BE2C (cell line): ENCODE results near the gene TERT.

ENCODE experiments used
- DNase-seq: peaks from one replicate; pipeline ENCODE4 v3.0.0-alpha.2; 2020
- H3K27me3 ChIP-seq: fragments of 250-450 bp; sonication (Bioruptor Pico); 2 replicates; pipeline ENCODE4 v1.5.1; 2020; ENCODE audit warnings: mild to moderate bottlenecking
- H3K36me3 ChIP-seq: fragments of 250-450 bp; sonication (Bioruptor Pico); 2 replicates; pipeline ENCODE4 v1.5.1; 2020; ENCODE audit warnings: mild to moderate bottlenecking
- H3K4me1 ChIP-seq: fragments of 250-450 bp; sonication (Bioruptor Pico); 2 replicates; pipeline ENCODE4 v1.5.1; 2020
- H3K4me3 ChIP-seq: 2 replicates; pipeline ENCODE4 v1.5.1; 2011; ENCODE audit warnings: low read depth, low read length
- H3K9me3 ChIP-seq: fragments of 250-450 bp; sonication (Bioruptor Pico); 2 replicates; pipeline ENCODE4 v1.5.1; 2020
- TF ChIP-seq, protein P1 (sequence below): IDR thresholded peaks from 2 replicates; pipeline ENCODE4 v1.5.1; 2012; ENCODE audit warnings: mild to moderate bottlenecking, low read depth, low read length

Gene TERT

DNA sequence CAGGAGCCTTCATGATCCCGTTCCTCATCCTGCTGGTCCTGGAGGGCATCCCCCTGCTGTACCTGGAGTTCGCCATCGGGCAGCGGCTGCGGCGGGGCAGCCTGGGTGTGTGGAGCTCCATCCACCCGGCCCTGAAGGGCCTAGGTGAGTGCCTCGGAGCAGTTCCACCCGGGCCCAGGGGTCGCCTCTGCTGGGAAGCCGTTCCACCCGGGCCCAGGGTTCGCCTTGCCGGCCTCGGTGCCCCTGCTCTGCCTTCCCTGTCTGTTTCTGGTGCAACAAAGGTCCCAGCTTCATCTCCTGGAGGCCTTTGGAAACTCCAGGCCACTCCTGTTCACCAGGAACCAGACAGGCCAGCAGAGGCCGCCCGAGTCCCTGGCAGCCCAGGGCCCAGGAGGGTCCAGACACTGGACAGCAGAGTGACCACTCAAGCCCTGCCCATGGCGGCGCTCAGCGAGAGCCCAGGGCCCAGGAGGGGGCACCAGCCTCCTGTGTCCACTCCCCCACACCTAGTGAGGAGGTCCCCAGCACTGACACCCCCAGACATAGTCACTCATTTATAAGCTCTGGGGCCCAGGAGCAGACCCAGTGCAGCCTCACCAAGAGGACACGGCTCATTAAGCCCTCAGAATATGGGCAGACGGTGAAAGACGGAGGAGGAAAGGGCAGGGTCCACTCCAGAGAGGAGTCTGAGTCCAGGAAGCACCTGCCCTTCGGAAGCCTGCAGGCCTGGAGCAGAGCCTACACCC lies 86.0 kb downstream of the TERT start:
- H3K36me3 ChIP-seq = no peaks in the 10 kb centered on the region
- no peak overlapping the region for H3K4me3 ChIP-seq
- H3K4me1 ChIP-seq = peaks cover 3% of the 10 kb centered on the region; the same call in 1 of the 2 replicates
- H3K27me3 ChIP-seq = no peaks in the 10 kb centered on the region
- no peak for DNase-seq
- H3K9me3 ChIP-seq = no peaks in the 10 kb centered on the region
- TF ChIP-seq, protein P1, sequence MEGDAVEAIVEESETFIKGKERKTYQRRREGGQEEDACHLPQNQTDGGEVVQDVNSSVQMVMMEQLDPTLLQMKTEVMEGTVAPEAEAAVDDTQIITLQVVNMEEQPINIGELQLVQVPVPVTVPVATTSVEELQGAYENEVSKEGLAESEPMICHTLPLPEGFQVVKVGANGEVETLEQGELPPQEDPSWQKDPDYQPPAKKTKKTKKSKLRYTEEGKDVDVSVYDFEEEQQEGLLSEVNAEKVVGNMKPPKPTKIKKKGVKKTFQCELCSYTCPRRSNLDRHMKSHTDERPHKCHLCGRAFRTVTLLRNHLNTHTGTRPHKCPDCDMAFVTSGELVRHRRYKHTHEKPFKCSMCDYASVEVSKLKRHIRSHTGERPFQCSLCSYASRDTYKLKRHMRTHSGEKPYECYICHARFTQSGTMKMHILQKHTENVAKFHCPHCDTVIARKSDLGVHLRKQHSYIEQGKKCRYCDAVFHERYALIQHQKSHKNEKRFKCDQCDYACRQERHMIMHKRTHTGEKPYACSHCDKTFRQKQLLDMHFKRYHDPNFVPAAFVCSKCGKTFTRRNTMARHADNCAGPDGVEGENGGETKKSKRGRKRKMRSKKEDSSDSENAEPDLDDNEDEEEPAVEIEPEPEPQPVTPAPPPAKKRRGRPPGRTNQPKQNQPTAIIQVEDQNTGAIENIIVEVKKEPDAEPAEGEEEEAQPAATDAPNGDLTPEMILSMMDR = no peak

- H3K9me3 ChIP-seq = no peaks in the 10 kb centered on the region
- no peak for DNase-seq
- TF ChIP-seq, protein P1 = no peak
- H3K27me3 ChIP-seq = no peaks in the 10 kb centered on the region
- H3K4me1 ChIP-seq = peaks cover 3% of the 10 kb centered on the region; the same call in 1 of the 2 replicates
- H3K4me3 ChIP-seq = no peak overlapping the region
- no peaks in the 10 kb centered on the region for H3K36me3 ChIP-seq
These were observed 86.6 kb downstream of the TERT start for GRCh38 chr5:1208221-1208742.

- H3K36me3 ChIP-seq = no peaks in the 10 kb centered on the region
- TF ChIP-seq, protein P1 = no peak
- no peaks in the 10 kb centered on the region for H3K27me3 ChIP-seq
- H3K4me3 ChIP-seq = no peak overlapping the region
- no peaks in the 10 kb centered on the region for H3K9me3 ChIP-seq
- no peak for DNase-seq
- peaks cover 3% of the 10 kb centered on the region; the same call in 1 of the 2 replicates for H3K4me1 ChIP-seq
These were observed 87.3 kb downstream of the TERT start for GRCh38 chr5:1207555-1207954.

- H3K36me3 ChIP-seq = no peaks in the 10 kb centered on the region
- TF ChIP-seq, protein P1 = no peak
- peaks cover 3% of the 10 kb centered on the region; the same call in 1 of the 2 replicates for H3K4me1 ChIP-seq
- no peak overlapping the region for H3K4me3 ChIP-seq
- no peaks in the 10 kb centered on the region for H3K27me3 ChIP-seq
- no peak for DNase-seq
- no peaks in the 10 kb centered on the region for H3K9me3 ChIP-seq
These were observed 88.1 kb downstream of the TERT start for GRCh38 chr5:1206521-1207412.

DNA sequence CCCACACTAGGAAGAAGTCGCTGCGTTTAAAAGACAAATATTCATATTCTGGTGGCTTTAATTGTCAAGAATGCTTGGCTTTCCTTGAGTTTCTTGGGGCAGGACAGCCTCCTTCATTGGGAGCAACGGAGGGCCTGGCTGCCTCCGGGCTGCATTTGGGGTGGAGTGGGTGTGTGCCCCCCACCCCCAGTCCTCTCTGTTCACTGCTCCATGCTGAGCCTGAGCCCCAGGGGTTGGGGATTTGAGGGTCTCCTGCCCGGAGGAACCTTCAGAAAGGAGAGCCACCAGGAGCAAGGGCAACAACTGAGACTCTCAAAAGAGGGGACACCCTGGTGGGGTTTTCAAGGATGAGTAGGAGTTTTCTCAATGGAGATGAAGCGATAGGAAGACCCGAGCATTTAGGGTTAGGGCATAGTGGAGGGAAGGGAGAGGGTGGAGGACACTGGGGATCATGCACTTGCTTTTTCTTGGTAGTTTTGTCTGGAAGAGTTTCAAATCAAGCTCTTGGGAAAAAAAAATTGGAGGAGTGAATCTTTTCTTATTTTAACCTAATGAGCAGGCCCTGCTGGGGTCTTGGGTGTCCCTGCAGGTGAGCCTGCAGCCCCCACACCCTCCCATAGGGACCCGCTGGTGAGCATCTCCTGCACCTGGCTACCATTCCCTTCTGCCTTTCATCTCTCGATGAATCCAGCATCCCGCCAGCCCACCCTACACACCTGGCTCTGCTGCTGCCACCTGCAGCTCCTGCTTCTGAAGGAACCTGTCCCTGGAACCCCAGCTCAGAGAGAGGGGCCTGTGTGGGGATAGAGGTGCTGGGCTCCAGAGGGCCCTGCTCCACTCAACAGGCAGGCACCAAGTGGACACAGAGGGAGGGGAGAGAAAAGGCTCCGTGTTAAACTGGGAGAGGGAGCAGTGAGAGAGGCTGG lies 89.3 kb downstream of the TERT start:
- DNase-seq = no peak
- Histone ChIP-seq H3K4me3 (no peak overlapping the region), H3K9me3 (no peaks in the 10 kb centered on the region), H3K4me1 (peaks cover 11% of the 10 kb centered on the region), H3K36me3 (no peaks in the 10 kb centered on the region), H3K27me3 (no peaks in the 10 kb centered on the region)
- TF ChIP-seq, protein P1 = no peak
